PC-9 (cell line): ENCODE measurements around the gene DCAKD. TPM values are rescaled to one million over a fixed set of nuclear protein-coding genes. Genes with fewer than 3 reads are reported as not detected.

Source experiments
- BruUV-seq: library from RNA; stranded (reverse); fragments of 400-500 nt; replicated peaks from 2 replicates; lab custom pipeline; 2021; lab: Mats Ljungman, UMichigan
- CTCF ChIA-PET: fragments of 300-600 bp; sonication (Branson Sonifier 250); formaldehyde crosslinking; loops from one replicate; lab custom pipeline; 2022; ENCODE audit warnings: antibody characterized with exemption; lab: Charles Lee
- POLR2A ChIA-PET: fragments of 300-600 bp; sonication (Branson Sonifier 250); formaldehyde crosslinking; loops from one replicate; lab custom pipeline; 2022; ENCODE audit warnings: antibody characterized with exemption; ENCODE audit not compliant: unreplicated experiment; lab: Charles Lee
- DNase-seq, 2 experiments: peaks; one replicate each; pipeline versions ENCODE4 v3.0.0 to v3.0.0-alpha.2; 2015 to 2022; ENCODE audit warnings: mixed read lengths in 1 of 2
- H2AFZ ChIP-seq: fragments of 200-600 bp; sonication (generic); 2 replicates; pipeline ENCODE4 v1.8.1; 2017; ENCODE audit warnings: antibody characterized with exemption
- H3F3A ChIP-seq: fragments of 200-600 bp; sonication (generic); 2 replicates; pipeline ENCODE4 v1.8.1; 2017; ENCODE audit warnings: antibody characterized with exemption, mild to moderate bottlenecking, low read depth; ENCODE audit not compliant: insufficient read depth
- H3K27ac ChIP-seq: fragments of 200-600 bp; sonication (generic); 2 replicates; pipeline ENCODE4 v1.6.1; 2016; ENCODE audit warnings: mixed run types
- H3K27me3 ChIP-seq: fragments of 200-600 bp; sonication (generic); 2 replicates; pipeline ENCODE4 v1.6.1; 2016; ENCODE audit warnings: low read depth, mixed run types; ENCODE audit not compliant: insufficient read depth
- H3K36me3 ChIP-seq: fragments of 200-600 bp; sonication (generic); 2 replicates; pipeline ENCODE4 v1.6.1; 2016; ENCODE audit warnings: low read depth, mixed run types
- H3K4me1 ChIP-seq: fragments of 200-600 bp; sonication (generic); replicated peaks from 2 replicates; pipeline ENCODE4 v1.6.1; 2016; ENCODE audit warnings: mixed run types; ENCODE audit not compliant: insufficient read depth
- H3K4me2 ChIP-seq: fragments of 200-600 bp; sonication (generic); 2 replicates; pipeline ENCODE4 v1.6.1; 2017; ENCODE audit warnings: mixed run types
- H3K4me3 ChIP-seq: fragments of 200-600 bp; sonication (generic); 2 replicates; pipeline ENCODE4 v1.6.1; 2016; ENCODE audit warnings: mixed run types
- H3K79me2 ChIP-seq: fragments of 200-600 bp; sonication (generic); 2 replicates; pipeline ENCODE4 v1.6.1; 2017; ENCODE audit warnings: low read depth, mixed run types
- H3K9me2 ChIP-seq: fragments of 200-600 bp; sonication (generic); 2 replicates; pipeline ENCODE4 v1.8.1; 2017; ENCODE audit warnings: mild to moderate bottlenecking; ENCODE audit not compliant: insufficient read depth
- H3K9me3 ChIP-seq: fragments of 200-600 bp; sonication (generic); 2 replicates; pipeline ENCODE4 v1.8.1; 2016; ENCODE audit warnings: low read depth; ENCODE audit not compliant: insufficient read depth
- H4K20me1 ChIP-seq: fragments of 200-600 bp; sonication (generic); 2 replicates; pipeline ENCODE4 v1.8.1; 2017; ENCODE audit not compliant: insufficient read depth
- CTCF ChIP-seq: fragments of 200-600 bp; sonication (generic); conservative IDR thresholded peaks from 2 replicates; pipeline ENCODE4 v1.6.1; 2017; ENCODE audit warnings: mixed run types, antibody characterized with exemption, mild to moderate bottlenecking, moderate library complexity
- EZH2 ChIP-seq: fragments of 200-600 bp; sonication (generic); IDR thresholded peaks from 2 replicates; pipeline ENCODE4 v1.8.0; 2017; ENCODE audit warnings: antibody characterized with exemption, low read depth
- intact Hi-C: fragments of 100-400 bp; cut with micrococcal nuclease; formaldehyde crosslinking; loops from one replicate; pipeline ENCODE4 v1.10.0; 2022; ENCODE audit not compliant: unreplicated experiment
- total RNA-seq: library from RNA; stranded (reverse); gene quantifications from 2 replicates; pipeline ENCODE4 v1.2.3, GENCODE V29; 2021

DCAKD gene
- total RNA-seq, 1 experiment from 2014 or later, result 68.8 TPM

GRCh38 chr17:45034599-45034998 lies 16.8 kb downstream of the DCAKD start:
- ChIA-PET CTCF (interaction anchor here (1.1 kb wide), 1 partner anchor 36 kb away, joined by 5 read pairs; no protein-coding TSS in a partner anchor), POLR2A (no interaction called here)
- no peak overlapping the region for H3K4me2 ChIP-seq
- H3K4me1 ChIP-seq, result no peaks in the 10 kb centered on the region
- no peak overlapping the region for H3K27ac ChIP-seq
- no peak overlapping the region for H2AFZ ChIP-seq
- H3K4me3 ChIP-seq, result no peak overlapping the region
- TF ChIP-seq CTCF (no peak), EZH2 (no peak)
- H3F3A ChIP-seq, result no peaks in the 10 kb centered on the region; the same call in 1 of the 2 replicates
- no peaks in the 10 kb centered on the region for H4K20me1 ChIP-seq
- no TSS peak for BruUV-seq
- H3K9me2 ChIP-seq, result no peaks in the 10 kb centered on the region
- intact Hi-C loops, result no loop called here
- H3K79me2 ChIP-seq, result no peaks in the 10 kb centered on the region
- H3K9me3 ChIP-seq, result no peaks in the 10 kb centered on the region
- DNase-seq, result no peak
- H3K27me3 ChIP-seq, result no peaks in the 10 kb centered on the region
- no peaks in the 10 kb centered on the region for H3K36me3 ChIP-seq

GRCh38 chr17:45032174-45032541 lies 19.3 kb downstream of the DCAKD start:
- H3K9me3 ChIP-seq, result no peaks in the 10 kb centered on the region
- ChIA-PET CTCF (no interaction called here), POLR2A (no interaction called here)
- H3K27me3 ChIP-seq, result no peaks in the 10 kb centered on the region
- no peak overlapping the region for H3K4me3 ChIP-seq
- H3K4me1 ChIP-seq, result no peaks in the 10 kb centered on the region
- no peaks in the 10 kb centered on the region for H4K20me1 ChIP-seq
- intact Hi-C loops, result no loop called here
- H2AFZ ChIP-seq, result no peak overlapping the region
- DNase-seq, result no peak
- TF ChIP-seq EZH2, result no peak
- TF ChIP-seq CTCF, result no peak
- no peaks in the 10 kb centered on the region for H3K79me2 ChIP-seq
- no peaks in the 10 kb centered on the region for H3K36me3 ChIP-seq
- no peaks in the 10 kb centered on the region for H3K9me2 ChIP-seq
- no TSS peak for BruUV-seq
- H3F3A ChIP-seq, result no peaks in the 10 kb centered on the region; the same call in 1 of the 2 replicates
- no peak overlapping the region for H3K4me2 ChIP-seq
- no peak overlapping the region for H3K27ac ChIP-seq

- Histone ChIP-seq H3K4me1 (no peaks in the 10 kb centered on the region), H3F3A (no peaks in the 10 kb centered on the region), H3K36me3 (no peaks in the 10 kb centered on the region), H3K27me3 (no peaks in the 10 kb centered on the region), H3K27ac (no peak overlapping the region), H3K9me3 (no peaks in the 10 kb centered on the region), H3K79me2 (no peaks in the 10 kb centered on the region), H2AFZ (no peak overlapping the region), H3K4me3 (no peak overlapping the region), H3K9me2 (no peaks in the 10 kb centered on the region), H3K4me2 (no peak overlapping the region), H4K20me1 (no peaks in the 10 kb centered on the region)
- POLR2A ChIA-PET, result no interaction called here
- no TSS peak for BruUV-seq
- TF ChIP-seq CTCF (no peak), EZH2 (no peak)
- DNase-seq, result no peak
- intact Hi-C loops, result no loop called here
- CTCF ChIA-PET, result no interaction called here
Measured at GRCh38 chr17:45031231-45032173, 19.9 kb downstream of the DCAKD start.
